ENCODE results near the gene NT5DC3.

Gene NT5DC3

DNA sequence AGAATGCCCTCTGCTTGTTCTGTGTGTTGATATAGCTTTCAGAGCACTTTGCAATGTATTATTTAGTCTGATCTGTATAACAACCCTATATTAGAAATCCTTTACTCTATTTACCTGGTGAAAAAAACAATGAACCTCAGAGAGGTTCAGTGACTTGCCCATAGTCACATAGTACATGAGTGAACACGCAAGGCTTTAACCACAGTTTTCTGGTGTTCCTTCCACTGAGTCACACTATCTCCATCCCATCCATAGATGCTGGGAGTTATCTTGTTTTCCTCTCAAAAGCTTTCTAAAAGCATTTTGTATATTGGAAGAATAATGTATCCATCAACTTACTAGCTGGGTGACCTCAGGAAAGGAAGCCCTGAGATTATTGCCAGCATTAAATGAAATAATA lies 104.5 kb downstream of the NT5DC3 start:
- Histone ChIP-seq H3K9me2 (replicated peaks; ENCODE audit: insufficient read depth, low read length) (no peaks in the 10 kb centered on the region), H3K4me1 (ENCODE audit: low read length) (no peaks in the 10 kb centered on the region), H4K20me1 (ENCODE audit: insufficient read depth, low read length) (no peaks in the 10 kb centered on the region), H3K9me3 (replicated peaks; ENCODE audit: insufficient read depth, low read length) (no peaks in the 10 kb centered on the region), H3K79me2 (ENCODE audit: low read length) (no peaks in the 10 kb centered on the region), H3F3A (ENCODE audit: insufficient read depth, low read length) (no peaks in the 10 kb centered on the region), H2AFZ (ENCODE audit: low read length) (no peak overlapping the region), H3K4me2 (ENCODE audit: low read depth, low read length) (no peak overlapping the region), H3K4me3 (ENCODE audit: low read length) (no peak overlapping the region), H3K27ac (ENCODE audit: low read length) (no peak overlapping the region), H3K9ac (ENCODE audit: low read length) (no peak overlapping the region), H3K36me3 (replicated peaks; ENCODE audit: insufficient read depth, low read length) (no peaks in the 10 kb centered on the region), H3K27me3 (replicated peaks; ENCODE audit: insufficient read depth, low read length) (no peaks in the 10 kb centered on the region)
- TF ChIP-seq, protein P1, sequence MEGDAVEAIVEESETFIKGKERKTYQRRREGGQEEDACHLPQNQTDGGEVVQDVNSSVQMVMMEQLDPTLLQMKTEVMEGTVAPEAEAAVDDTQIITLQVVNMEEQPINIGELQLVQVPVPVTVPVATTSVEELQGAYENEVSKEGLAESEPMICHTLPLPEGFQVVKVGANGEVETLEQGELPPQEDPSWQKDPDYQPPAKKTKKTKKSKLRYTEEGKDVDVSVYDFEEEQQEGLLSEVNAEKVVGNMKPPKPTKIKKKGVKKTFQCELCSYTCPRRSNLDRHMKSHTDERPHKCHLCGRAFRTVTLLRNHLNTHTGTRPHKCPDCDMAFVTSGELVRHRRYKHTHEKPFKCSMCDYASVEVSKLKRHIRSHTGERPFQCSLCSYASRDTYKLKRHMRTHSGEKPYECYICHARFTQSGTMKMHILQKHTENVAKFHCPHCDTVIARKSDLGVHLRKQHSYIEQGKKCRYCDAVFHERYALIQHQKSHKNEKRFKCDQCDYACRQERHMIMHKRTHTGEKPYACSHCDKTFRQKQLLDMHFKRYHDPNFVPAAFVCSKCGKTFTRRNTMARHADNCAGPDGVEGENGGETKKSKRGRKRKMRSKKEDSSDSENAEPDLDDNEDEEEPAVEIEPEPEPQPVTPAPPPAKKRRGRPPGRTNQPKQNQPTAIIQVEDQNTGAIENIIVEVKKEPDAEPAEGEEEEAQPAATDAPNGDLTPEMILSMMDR (IDR thresholded peaks at IDR 0.05; ENCODE audit: low read length), result no peak
- TF ChIP-seq EZH2 (optimal IDR thresholded peaks at IDR 0.05; ENCODE audit: low read depth, low read length), result no peak
- DNase-seq, result no peak

DNA sequence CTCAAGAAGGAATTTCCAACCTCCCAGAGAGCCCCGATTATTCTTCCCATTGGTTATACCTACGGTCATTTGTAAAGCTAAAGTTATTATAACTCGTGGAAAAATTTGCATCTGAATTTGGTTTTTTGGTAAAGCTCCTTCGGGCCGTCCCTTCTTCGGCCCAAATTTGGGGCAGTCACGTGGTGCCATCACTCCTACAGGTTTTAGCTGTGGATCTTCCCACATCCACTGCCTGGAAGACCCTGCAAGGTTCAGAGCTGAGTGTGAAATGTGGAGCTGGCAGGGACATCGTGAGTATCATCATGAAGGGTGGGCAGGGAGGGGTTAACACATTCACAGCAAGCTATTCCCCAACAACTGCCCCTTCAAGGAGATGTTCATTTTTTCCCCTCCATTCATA lies 105.7 kb downstream of the NT5DC3 start:
- H3K27me3 ChIP-seq (replicated peaks; ENCODE audit: insufficient read depth, low read length), result no peaks in the 10 kb centered on the region
- H3K4me1 ChIP-seq (ENCODE audit: low read length), result no peaks in the 10 kb centered on the region
- TF ChIP-seq EZH2phosphoT487 (IDR thresholded peaks at IDR 0.05; ENCODE audit: low read length) (no peak), EZH2 (optimal IDR thresholded peaks at IDR 0.05; ENCODE audit: low read depth, low read length) (no peak)
- TF ChIP-seq, protein P1 (IDR thresholded peaks at IDR 0.05; ENCODE audit: low read length), result no peak

DNA sequence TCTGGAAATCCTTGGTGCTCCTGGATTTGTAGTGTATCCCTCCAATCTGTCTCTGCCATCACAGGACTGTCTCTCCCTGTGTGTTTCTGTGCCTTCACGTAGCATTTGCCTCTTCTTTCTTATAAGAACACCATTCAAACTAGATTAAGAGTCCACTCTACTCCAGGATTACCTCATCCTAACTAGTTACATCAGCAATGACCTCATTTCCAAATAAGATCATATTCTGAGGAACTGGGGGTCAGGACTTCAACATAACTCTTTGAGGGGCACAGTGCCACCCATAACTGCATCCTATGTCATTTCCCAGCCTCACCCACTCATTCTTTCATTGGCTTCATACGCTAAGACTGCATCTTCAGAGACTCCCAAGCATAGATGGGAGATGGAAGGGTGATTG lies 106.2 kb downstream of the NT5DC3 start:
- TF ChIP-seq EZH2 (optimal IDR thresholded peaks at IDR 0.05; ENCODE audit: low read depth, low read length) (no peak), EZH2phosphoT487 (IDR thresholded peaks at IDR 0.05; ENCODE audit: low read length) (no peak)
- TF ChIP-seq, protein P1 (IDR thresholded peaks at IDR 0.05; ENCODE audit: low read length), result no peak
- Histone ChIP-seq H3K9me3 (replicated peaks; ENCODE audit: insufficient read depth, low read length) (no peaks in the 10 kb centered on the region), H3K4me2 (ENCODE audit: low read depth, low read length) (no peak overlapping the region), H3K4me1 (ENCODE audit: low read length) (no peaks in the 10 kb centered on the region), H2AFZ (ENCODE audit: low read length) (no peak overlapping the region), H3F3A (ENCODE audit: insufficient read depth, low read length) (no peaks in the 10 kb centered on the region), H3K27ac (ENCODE audit: low read length) (no peak overlapping the region), H3K36me3 (replicated peaks; ENCODE audit: insufficient read depth, low read length) (no peaks in the 10 kb centered on the region), H3K9ac (ENCODE audit: low read length) (no peak overlapping the region), H4K20me1 (ENCODE audit: insufficient read depth, low read length) (no peaks in the 10 kb centered on the region), H3K79me2 (ENCODE audit: low read length) (no peaks in the 10 kb centered on the region), H3K4me3 (ENCODE audit: low read length) (no peak overlapping the region), H3K27me3 (replicated peaks; ENCODE audit: insufficient read depth, low read length) (no peaks in the 10 kb centered on the region), H3K9me2 (replicated peaks; ENCODE audit: insufficient read depth, low read length) (no peaks in the 10 kb centered on the region)
- no peak for DNase-seq

More for the DNA sequence above, 105.7 kb downstream of the NT5DC3 start:
- no peaks in the 10 kb centered on the region for H3K9me3 ChIP-seq (replicated peaks; ENCODE audit: insufficient read depth, low read length)
- H3F3A ChIP-seq (ENCODE audit: insufficient read depth, low read length), result no peaks in the 10 kb centered on the region
- H3K36me3 ChIP-seq (replicated peaks; ENCODE audit: insufficient read depth, low read length), result no peaks in the 10 kb centered on the region
- H3K79me2 ChIP-seq (ENCODE audit: low read length), result no peaks in the 10 kb centered on the region
- H3K4me3 ChIP-seq (ENCODE audit: low read length), result no peak overlapping the region
- H4K20me1 ChIP-seq (ENCODE audit: insufficient read depth, low read length), result no peaks in the 10 kb centered on the region
- H3K4me2 ChIP-seq (ENCODE audit: low read depth, low read length), result no peak overlapping the region
- no peak for DNase-seq
- H3K27ac ChIP-seq (ENCODE audit: low read length), result no peak overlapping the region
- H3K9ac ChIP-seq (ENCODE audit: low read length), result no peak overlapping the region
- H2AFZ ChIP-seq (ENCODE audit: low read length), result no peak overlapping the region
- no peaks in the 10 kb centered on the region for H3K9me2 ChIP-seq (replicated peaks; ENCODE audit: insufficient read depth, low read length)

Measured in MM.1S (cell line).